Right renal pelvis (tissue), 4 donors: ENCODE data around the gene HHATL. TPM values are rescaled to one million over a fixed set of nuclear protein-coding genes. Genes with fewer than 3 reads are reported as not detected.

Source experiments
- DNase-seq, 4 donors: peaks; one replicate each; pipeline ENCODE4 v3.0.0-alpha.2; 2013; ENCODE audit warnings: low read depth in 4 of 4, low spot score in 3 of 4, missing footprints in 1 of 4
- polyA plus RNA-seq, 4 donors: library from polyadenylated mRNA; unstranded; fragments of 120-200 nt; gene quantifications; one replicate each; pipeline ENCODE4 v1.2.1, GENCODE V29; 2013; ENCODE audit not compliant: insufficient read length in 4 of 4

Gene HHATL
- polyA plus RNA-seq, 4 donors: 0.30 to 0.40 (median 0.36) TPM

- no peak for DNase-seq
These were observed 15.6 kb downstream of the HHATL start for GRCh38 chr3:42686832-42687650.

GRCh38 chr3:42685891-42686820 is 16.4 kb downstream of the HHATL start:
- peak in 1 of 4 donors; percentile 23 for DNase-seq

- no peak for DNase-seq
These were observed 17.2 kb downstream of the HHATL start, which contains the start of gene KLHL40 for GRCh38 chr3:42685363-42685881. TSS of gene KLHL40 (plus strand) at chr3:42685537. CDS start at chr3:42685619, 82 bp downstream.

GRCh38 chr3:42684632-42685362 is 17.8 kb downstream of the HHATL start:
- DNase-seq: no peak

- DNase-seq: no peak
These were observed 18.6 kb downstream of the HHATL start for GRCh38 chr3:42683875-42684598.

- no peak for DNase-seq
These were observed 20.1 kb downstream of the HHATL start for GRCh38 chr3:42682301-42683070.

GRCh38 chr3:42681361-42682038 is 21.1 kb downstream of the HHATL start:
- no peak for DNase-seq

GRCh38 chr3:42680806-42681205 is 21.8 kb downstream of the HHATL start:
- no peak for DNase-seq

GRCh38 chr3:42680271-42680670 is 22.3 kb downstream of the HHATL start:
- DNase-seq: no peak

GRCh38 chr3:42678447-42678846 is 24.2 kb downstream of the HHATL start:
- DNase-seq: no peak

GRCh38 chr3:42675909-42676308 is 26.7 kb downstream of the HHATL start:
- no peak for DNase-seq

- no peak for DNase-seq
These were observed 28.5 kb downstream of the HHATL start for GRCh38 chr3:42674146-42674545.

- no peak for DNase-seq
These were observed 29.5 kb downstream of the HHATL start for GRCh38 chr3:42673082-42673481.

- no peak for DNase-seq
These were observed 30.1 kb downstream of the HHATL start for GRCh38 chr3:42672515-42672914.

GRCh38 chr3:42670670-42671069 is 31.9 kb downstream of the HHATL start:
- DNase-seq: no peak

- DNase-seq: no peak
These were observed 32.5 kb downstream of the HHATL start for GRCh38 chr3:42670051-42670576.

GRCh38 chr3:42668793-42669217 is 33.8 kb downstream of the HHATL start:
- no peak for DNase-seq

GRCh38 chr3:42668413-42668760 is 34.2 kb downstream of the HHATL start:
- no peak for DNase-seq
